Measurements from ENCODE around the gene NME4. TPM values are rescaled to one million over a fixed set of nuclear protein-coding genes. Genes with fewer than 3 reads are reported as not detected.
A peak's percentile ranks its signal among the peaks of the same experiment; 100 is the strongest.

The NME4 gene
- total and polyA plus RNA-seq, 11 donors: 37.5 to 103 (median 73.8) TPM

DNA sequence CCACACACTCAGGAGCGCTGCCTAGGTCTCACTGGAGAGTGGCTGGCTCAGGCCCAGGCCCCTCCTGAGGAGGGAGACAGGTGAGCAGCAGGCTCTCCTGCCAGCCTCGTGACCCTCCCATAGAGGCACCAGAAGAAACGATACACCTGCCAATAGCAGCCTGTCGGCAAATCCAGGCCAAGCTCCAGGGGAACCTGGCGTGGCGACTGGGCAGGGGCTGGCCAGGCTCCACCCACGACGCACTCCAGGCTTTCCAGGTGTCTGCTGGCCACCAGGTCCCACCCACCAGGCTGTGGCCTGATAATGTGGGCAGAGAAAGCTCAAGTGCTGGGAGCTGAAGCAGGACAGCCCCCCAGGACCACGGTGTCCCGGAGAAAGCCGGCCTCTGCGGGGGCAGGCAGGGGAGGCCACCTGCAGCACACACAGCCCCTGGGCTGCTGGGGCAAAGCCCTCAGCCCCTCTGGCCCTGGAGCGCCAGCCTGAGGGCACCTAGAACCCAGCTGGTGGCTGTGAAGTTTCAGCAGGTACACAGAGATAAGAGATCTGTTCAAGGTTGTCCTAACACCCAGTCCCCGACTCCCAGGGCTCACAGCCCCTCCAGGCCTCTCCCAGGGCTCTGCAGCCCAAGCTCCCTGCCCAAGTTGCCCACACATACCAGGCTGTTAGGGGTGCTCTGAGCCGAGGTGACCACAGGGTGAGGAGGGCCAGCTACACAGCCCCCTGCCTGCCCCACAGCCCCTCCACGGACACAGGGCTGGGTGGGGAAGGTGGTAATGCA is 17.6 kb upstream of the NME4 start:
- Histone ChIP-seq H3K36me3 (peaks cover 0 to 34% (median 19%) of the 10 kb centered on the region in 9 donors), H3K4me1 (peaks cover 0 to 52% (median 29%) of the 10 kb centered on the region in 12 donors), H3K27ac (peak overlapping the region in 1 of 12 donors; percentile 10), H3K9me3 (no peaks in the 10 kb centered on the region), H3K4me3 (peak overlapping the region in 1 of 12 donors; percentile 92), H3K27me3 (no peaks in the 10 kb centered on the region)
- TF ChIP-seq, protein P1, sequence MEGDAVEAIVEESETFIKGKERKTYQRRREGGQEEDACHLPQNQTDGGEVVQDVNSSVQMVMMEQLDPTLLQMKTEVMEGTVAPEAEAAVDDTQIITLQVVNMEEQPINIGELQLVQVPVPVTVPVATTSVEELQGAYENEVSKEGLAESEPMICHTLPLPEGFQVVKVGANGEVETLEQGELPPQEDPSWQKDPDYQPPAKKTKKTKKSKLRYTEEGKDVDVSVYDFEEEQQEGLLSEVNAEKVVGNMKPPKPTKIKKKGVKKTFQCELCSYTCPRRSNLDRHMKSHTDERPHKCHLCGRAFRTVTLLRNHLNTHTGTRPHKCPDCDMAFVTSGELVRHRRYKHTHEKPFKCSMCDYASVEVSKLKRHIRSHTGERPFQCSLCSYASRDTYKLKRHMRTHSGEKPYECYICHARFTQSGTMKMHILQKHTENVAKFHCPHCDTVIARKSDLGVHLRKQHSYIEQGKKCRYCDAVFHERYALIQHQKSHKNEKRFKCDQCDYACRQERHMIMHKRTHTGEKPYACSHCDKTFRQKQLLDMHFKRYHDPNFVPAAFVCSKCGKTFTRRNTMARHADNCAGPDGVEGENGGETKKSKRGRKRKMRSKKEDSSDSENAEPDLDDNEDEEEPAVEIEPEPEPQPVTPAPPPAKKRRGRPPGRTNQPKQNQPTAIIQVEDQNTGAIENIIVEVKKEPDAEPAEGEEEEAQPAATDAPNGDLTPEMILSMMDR (IDR thresholded peaks at IDR 0.05): no peak
- no peak for TF ChIP-seq POLR2A (IDR thresholded peaks at IDR 0.05)
- WGBS, 4 donors: 89 to 97% (median 92%) methylated on average over 8 to 16 of the region's 16 CpGs
- DNase-seq (peak in 1 of 5 donors; percentile 46), ATAC-seq (no peak)
- intact Hi-C loops (cut with DNase I): no loop called here

DNA sequence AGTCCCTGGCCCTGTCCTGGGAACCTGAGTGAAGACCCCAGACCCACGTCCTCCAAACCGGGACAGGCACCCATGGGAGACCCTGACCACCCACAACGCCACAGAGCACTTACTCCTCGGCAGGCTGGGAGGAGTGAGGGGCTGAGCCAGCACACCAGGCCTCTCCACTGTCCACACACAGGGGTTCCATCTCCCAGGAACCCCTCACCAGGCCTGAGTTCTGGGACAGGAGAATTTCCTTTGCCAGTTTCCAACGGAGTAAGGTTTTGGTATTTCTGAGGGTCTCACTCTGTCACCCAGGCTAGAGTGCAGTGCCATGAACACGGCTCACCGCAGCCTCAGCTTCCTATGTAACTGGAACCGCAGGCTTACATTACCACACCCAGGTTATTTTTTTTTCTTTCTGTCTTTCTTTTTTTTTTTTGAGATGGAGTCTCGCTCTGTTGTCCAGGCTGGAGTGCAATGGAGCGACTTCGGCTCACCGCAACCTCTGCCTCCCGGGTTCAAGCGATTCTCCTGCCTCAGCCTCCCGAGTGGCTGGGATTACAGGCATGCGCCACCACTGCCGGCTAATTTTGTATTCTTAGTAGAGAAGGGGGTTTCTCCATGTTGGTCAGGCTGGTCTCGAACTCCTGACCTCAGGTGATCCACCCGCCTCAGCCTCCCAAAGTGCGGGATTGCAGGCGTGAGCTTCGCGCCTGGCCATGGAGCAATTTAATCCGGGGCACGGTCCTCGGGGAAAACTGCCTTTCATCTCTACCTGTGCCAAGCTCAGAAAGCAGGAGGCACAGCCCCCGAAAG is 16.8 kb upstream of the NME4 start:
- peaks cover 0 to 26% (median 11%) of the 10 kb centered on the region in 9 donors for H3K36me3 ChIP-seq
- TF ChIP-seq, protein P1 (IDR thresholded peaks at IDR 0.05): no peak
- TF ChIP-seq POLR2A (IDR thresholded peaks at IDR 0.05): no peak
- H3K27me3 ChIP-seq: no peaks in the 10 kb centered on the region
- intact Hi-C loops (cut with DNase I): no loop called here
- ATAC-seq (no peak), DNase-seq (no peak)
- WGBS, 4 donors: 82 to 86% (median 84%) methylated on average over 27 of the region's 27 CpGs
- H3K9me3 ChIP-seq: no peaks in the 10 kb centered on the region
- peak overlapping the region in 4 of 12 donors; percentile 10 to 82 (median 78) for H3K27ac ChIP-seq
- H3K4me1 ChIP-seq: peaks cover 0 to 56% (median 29%) of the 10 kb centered on the region in 12 donors
- peak overlapping the region in 9 of 12 donors; percentile 69 to 100 (median 92) for H3K4me3 ChIP-seq

DNA sequence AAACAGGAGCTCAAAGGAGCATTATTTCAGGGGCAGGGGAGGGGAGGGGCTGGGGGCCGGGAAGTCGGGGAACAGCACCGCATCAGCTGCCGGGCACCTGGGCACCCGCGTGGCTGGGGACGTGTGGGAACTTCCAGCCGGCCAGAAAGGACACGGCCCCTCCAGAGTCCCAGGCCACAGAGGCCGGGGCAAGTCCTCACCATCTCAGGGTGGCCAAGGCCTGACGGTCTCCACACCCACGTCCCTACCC is 16.3 kb upstream of the NME4 start:
- DNase-seq (no peak), ATAC-seq (peak in 3 of 4 donors; percentile 19 to 37 (median 27))
- H3K27ac ChIP-seq: peak overlapping the region in 9 of 12 donors; percentile 57 to 83 (median 74)
- peaks cover 0 to 56% (median 29%) of the 10 kb centered on the region in 12 donors for H3K4me1 ChIP-seq
- H3K36me3 ChIP-seq: peaks cover 0 to 21% (median 11%) of the 10 kb centered on the region in 9 donors
- TF ChIP-seq, protein P1 (IDR thresholded peaks at IDR 0.05): no peak
- intact Hi-C loops (cut with DNase I): no loop called here
- 5 to 9% (median 8%) methylated on average over 11 to 12 of the region's 12 CpGs; no CpG with 5 or more reads in 1 of the 4 donors for WGBS, 4 donors
- peak overlapping the region; percentile 69 to 100 (median 83) for H3K4me3 ChIP-seq
- H3K9me3 ChIP-seq: no peaks in the 10 kb centered on the region
- no peaks in the 10 kb centered on the region for H3K27me3 ChIP-seq
